ENCODE results near the gene KLHL9. TPM values are rescaled to one million over a fixed set of nuclear protein-coding genes. Genes with fewer than 3 reads are reported as not detected.
A peak's percentile ranks its signal among the peaks of the same experiment; 100 is the strongest.

KLHL9 gene
- total RNA-seq, 2 experiments from 2014 or later, result 15.6 to 15.8 TPM

- ChIA-PET CTCF (interaction anchor here (0.7 to 7.8 kb wide), 27 partner anchors 8 to 391 kb away, joined by 3 to 73 read pairs (median 4); partner anchors contain the start of genes IFNA14 and IFNA8), POLR2A (no interaction called here)
- H3K4me1 Mint-ChIP-seq (ENCODE audit: low read depth), result peaks cover 14% of the 10 kb centered on the region
- ATAC-seq (peak; percentile 76), DNase-seq (peak; percentile 61)
- intact Hi-C loops (cut with micrococcal nuclease), result loop anchor here (5.0 kb wide), 1 partner anchor 469 kb away; no protein-coding TSS in a partner anchor
- H3K36me3 Mint-ChIP-seq (ENCODE audit: low read depth), result peaks cover 3% of the 10 kb centered on the region
- H3K4me3 Mint-ChIP-seq, result no peak overlapping the region
- peak; percentile 75 for TF ChIP-seq CTCF (IDR thresholded peaks at IDR 0.05)
- H3K9me3 Mint-ChIP-seq, result no peaks in the 10 kb centered on the region
- H3K27ac Mint-ChIP-seq, result no peak overlapping the region
- H3K27me3 Mint-ChIP-seq, result no peaks in the 10 kb centered on the region
Measured at GRCh38 chr9:21317956-21318923, 17.0 kb downstream of the KLHL9 start.

- ChIA-PET CTCF (interaction anchor here (1.0 to 7.8 kb wide), 5 partner anchors 78 to 134 kb away, joined by 3 to 73 read pairs (median 5); no protein-coding TSS in a partner anchor), POLR2A (no interaction called here)
- no peak for DNase-seq
- H3K4me1 Mint-ChIP-seq (ENCODE audit: low read depth), result peaks cover 14% of the 10 kb centered on the region
- intact Hi-C loops (cut with micrococcal nuclease), result loop anchor here (5.0 kb wide), 1 partner anchor 470 kb away; no protein-coding TSS in a partner anchor
- no peak for TF ChIP-seq CTCF (IDR thresholded peaks at IDR 0.05)
- H3K4me3 Mint-ChIP-seq, result no peak overlapping the region
- H3K9me3 Mint-ChIP-seq, result no peaks in the 10 kb centered on the region
- H3K27me3 Mint-ChIP-seq, result no peaks in the 10 kb centered on the region
- no peak overlapping the region for H3K27ac Mint-ChIP-seq
- no peak for ATAC-seq
- H3K36me3 Mint-ChIP-seq (ENCODE audit: low read depth), result no peaks in the 10 kb centered on the region
Measured at GRCh38 chr9:21316860-21317259, 18.3 kb downstream of the KLHL9 start.

GRCh38 chr9:21316032-21316842 lies 19.0 kb downstream of the KLHL9 start:
- intact Hi-C loops (cut with micrococcal nuclease), result loop anchor here (5.0 kb wide), 1 partner anchor 471 kb away; no protein-coding TSS in a partner anchor
- DNase-seq, result no peak
- no peak overlapping the region for H3K27ac Mint-ChIP-seq
- peaks cover 17% of the 10 kb centered on the region for H3K4me1 Mint-ChIP-seq (ENCODE audit: low read depth)
- ChIA-PET POLR2A (no interaction called here), CTCF (interaction anchor here (1.0 to 2.4 kb wide), 5 partner anchors 80 to 133 kb away, joined by 3 to 10 read pairs (median 5); no protein-coding TSS in a partner anchor)
- no peak overlapping the region for H3K4me3 Mint-ChIP-seq
- H3K27me3 Mint-ChIP-seq, result no peaks in the 10 kb centered on the region
- H3K9me3 Mint-ChIP-seq, result no peaks in the 10 kb centered on the region
- TF ChIP-seq CTCF (IDR thresholded peaks at IDR 0.05), result no peak
- H3K36me3 Mint-ChIP-seq (ENCODE audit: low read depth), result no peaks in the 10 kb centered on the region
- no peak for ATAC-seq

- intact Hi-C loops (cut with micrococcal nuclease), result no loop called here
- H3K27me3 Mint-ChIP-seq, result no peaks in the 10 kb centered on the region
- peaks cover 9% of the 10 kb centered on the region for H3K4me1 Mint-ChIP-seq (ENCODE audit: low read depth)
- ChIA-PET CTCF (interaction anchor here (1.1 to 2.4 kb wide), 5 partner anchors 59 to 141 kb away, joined by 3 to 10 read pairs (median 4); no protein-coding TSS in a partner anchor), POLR2A (no interaction called here)
- TF ChIP-seq CTCF (IDR thresholded peaks at IDR 0.05), result no peak
- no peak for ATAC-seq
- H3K36me3 Mint-ChIP-seq (ENCODE audit: low read depth), result no peaks in the 10 kb centered on the region
- H3K27ac Mint-ChIP-seq, result no peak overlapping the region
- DNase-seq, result no peak
- H3K4me3 Mint-ChIP-seq, result no peak overlapping the region
- H3K9me3 Mint-ChIP-seq, result no peaks in the 10 kb centered on the region
Measured at GRCh38 chr9:21314152-21314551, 21.1 kb downstream of the KLHL9 start.
